ENCODE results near the gene NOL4.

Gene NOL4

DNA sequence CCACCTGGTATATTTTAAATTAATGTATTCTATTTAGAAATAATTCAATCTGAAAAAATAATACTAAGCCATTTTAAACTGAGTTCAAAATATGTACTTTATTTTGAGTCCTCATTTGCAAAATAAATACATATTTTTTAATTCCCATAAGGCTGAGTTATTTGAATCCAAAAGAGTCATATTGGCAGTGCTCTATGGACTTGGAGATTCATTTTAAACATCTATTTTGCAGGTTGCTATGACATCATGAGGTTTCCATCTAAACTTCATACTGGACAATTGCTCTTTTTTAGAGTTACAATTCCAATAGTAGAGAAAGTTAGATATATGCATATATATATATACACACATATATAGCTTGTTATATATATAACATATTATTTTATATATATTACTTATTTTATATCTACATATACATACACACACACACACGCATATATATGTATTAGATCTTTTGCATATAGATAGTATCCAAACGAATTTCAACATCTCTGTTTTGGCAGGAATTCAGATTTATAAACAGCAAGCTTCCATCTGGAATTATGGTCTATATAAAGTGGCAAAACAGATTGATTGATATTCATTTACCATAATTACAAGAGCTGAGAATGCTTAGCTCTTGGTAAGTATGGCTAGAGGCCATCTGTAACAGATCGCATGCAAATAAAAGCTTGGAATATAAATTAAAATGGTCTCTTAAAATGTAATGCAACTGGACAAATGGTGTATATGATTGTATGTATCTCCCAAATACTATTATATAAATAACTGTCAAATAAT, 34.9 kb downstream of the NOL4 start:
- DNase-seq, result no peak

Data from NCI-H1930 (cell line).